Prostate gland (tissue), 2 donors: ENCODE results near the gene CCNT2. TPM values are rescaled to one million over a fixed set of nuclear protein-coding genes. Genes with fewer than 3 reads are reported as not detected.
"Not testable (repeated sequence)": the region's sequence is repeated elsewhere in the genome, so short reads cannot be mapped to it uniquely, and the experiment has no call there.

Experiments used
- DNase-seq: peaks from one replicate; pipeline ENCODE4 v3.0.0-alpha.2; 2019; ENCODE audit warnings: low spot score
- H3K27ac ChIP-seq, 2 donors: fragments of 200-600 bp; sonication (generic); 2 replicates each; pipeline ENCODE4 v1.5.1; 2017 to 2019
- H3K27me3 ChIP-seq: fragments of 200-600 bp; sonication (generic); replicated peaks from 2 replicates; pipeline ENCODE4 v1.5.1; 2019; ENCODE audit not compliant: insufficient read depth
- H3K36me3 ChIP-seq, 2 donors: fragments of 200-600 bp; sonication (generic); 1 replicate in 1 of 2; 2 replicates in 1 of 2; pipeline versions ENCODE4 v1.5.1 to v1.8.1; 2017 to 2019
- H3K4me1 ChIP-seq: fragments of 200-600 bp; sonication (generic); replicated peaks from 2 replicates; pipeline ENCODE4 v1.5.1; 2019
- H3K4me3 ChIP-seq, 2 donors: fragments of 200-600 bp; sonication (generic); 2 replicates each; pipeline ENCODE4 v1.5.1; 2017 to 2019
- H3K9me3 ChIP-seq: fragments of 200-600 bp; sonication (generic); 2 replicates; pipeline ENCODE4 v1.5.1; 2017
- CTCF ChIP-seq, 4 experiments: fragments of 200-600 bp in 2 of 4; fragments of 450-650 bp in 2 of 4; sonication (generic) in 2 of 4; IDR thresholded peaks; 1 replicate in 3 of 4; 2 replicates in 1 of 4; pipeline ENCODE4 v1.5.1; 2016 to 2019; ENCODE audit warnings: antibody characterized with exemption in 4 of 4, mild to moderate bottlenecking in 2 of 4, moderate library complexity in 2 of 4
- POLR2A ChIP-seq: fragments of 450-650 bp; IDR thresholded peaks from one replicate; pipeline ENCODE4 v1.6.1; 2016; ENCODE audit warnings: antibody characterized with exemption, mild to moderate bottlenecking
- POLR2AphosphoS5 ChIP-seq: sonication (generic); formaldehyde crosslinking; IDR thresholded peaks from one replicate; pipeline ENCODE4 v1.6.1; 2017; ENCODE audit warnings: antibody characterized with exemption
- WGBS: methylation state at CpG from one replicate; pipeline ENCODE4 v1.1.5; 2018; 5-methylcytosine and 5-hydroxymethylcytosine counted together
- intact Hi-C: fragments of 100-400 bp; cut with DNase I; formaldehyde crosslinking; loops from one replicate; pipeline ENCODE4 v1.14.2; 2022
- total RNA-seq, 2 donors: library from RNA; depleted of rRNA; stranded (reverse); fragments of >200 nt; gene quantifications; one replicate each; pipeline ENCODE4 v1.1.0, GENCODE V29; 2016

Gene CCNT2
- total RNA-seq, 2 donors from 2014 or later = 24.1 to 34.8 TPM

- intact Hi-C loops = no loop called here
- H3K4me3 ChIP-seq = no peak overlapping the region
Measured at GRCh38 chr2:134973241-134974138, 54.9 kb downstream of the CCNT2 start.

GRCh38 chr2:134975281-134976009 lies 56.8 kb downstream of the CCNT2 start:
- DNase-seq = no peak
- Histone ChIP-seq H3K27me3 (no peaks in the 10 kb centered on the region), H3K36me3 (no peaks in the 10 kb centered on the region), H3K4me3 (no peak overlapping the region), H3K27ac (no peak overlapping the region), H3K9me3 (no peaks in the 10 kb centered on the region), H3K4me1 (no peaks in the 10 kb centered on the region)
- WGBS = 85% methylated on average over 6 of the region's 6 CpGs
- no peak for TF ChIP-seq POLR2AphosphoS5
- no peak for TF ChIP-seq POLR2A
- no peak for TF ChIP-seq CTCF (IDR thresholded peaks at IDR 0.05)
- intact Hi-C loops = no loop called here

More at GRCh38 chr2:134973241-134974138, 54.9 kb downstream of the CCNT2 start:
- Histone ChIP-seq H3K9me3 (no peaks in the 10 kb centered on the region), H3K36me3 (no peaks in the 10 kb centered on the region), H3K4me1 (no peaks in the 10 kb centered on the region), H3K27me3 (no peaks in the 10 kb centered on the region), H3K27ac (no peak overlapping the region)
- no peak for TF ChIP-seq POLR2A
- no peak for TF ChIP-seq CTCF (IDR thresholded peaks at IDR 0.05)
- TF ChIP-seq POLR2AphosphoS5 = no peak
- 93% methylated on average over 2 of the region's 2 CpGs for WGBS
- DNase-seq = no peak

- intact Hi-C loops = no loop called here
- no peaks in the 10 kb centered on the region for H3K4me1 ChIP-seq
- H3K27me3 ChIP-seq = no peaks in the 10 kb centered on the region
- H3K27ac ChIP-seq = no peak overlapping the region
- TF ChIP-seq POLR2A (no peak), POLR2AphosphoS5 (no peak), CTCF (IDR thresholded peaks at IDR 0.05) (no peak)
- H3K9me3 ChIP-seq = no peaks in the 10 kb centered on the region
- no peaks in the 10 kb centered on the region for H3K36me3 ChIP-seq
- DNase-seq = no peak
- H3K4me3 ChIP-seq = no peak overlapping the region
- 70% methylated on average over 3 of the region's 3 CpGs for WGBS
Measured at GRCh38 chr2:134976074-134976702, 57.6 kb downstream of the CCNT2 start.

- WGBS = 93% methylated on average over 5 of the region's 5 CpGs
- H3K36me3 ChIP-seq, H3K9me3 ChIP-seq, DNase-seq, H3K27ac ChIP-seq, intact Hi-C loops, H3K27me3 ChIP-seq, H3K4me3 ChIP-seq, H3K4me1 ChIP-seq: not testable (repeated sequence)
Measured at GRCh38 chr2:134977104-134977503, 58.5 kb downstream of the CCNT2 start.

- WGBS = 31% methylated on average over 4 of the region's 4 CpGs
- Histone ChIP-seq H3K27me3 (no peaks in the 10 kb centered on the region), H3K27ac (no peak overlapping the region), H3K9me3 (no peaks in the 10 kb centered on the region), H3K4me1 (no peaks in the 10 kb centered on the region), H3K4me3 (no peak overlapping the region), H3K36me3 (no peaks in the 10 kb centered on the region)
- intact Hi-C loops = no loop called here
- no peak for TF ChIP-seq POLR2A
- no peak for DNase-seq
Measured at GRCh38 chr2:134979221-134979620, 60.6 kb downstream of the CCNT2 start.
